GM19467 (cell line): ENCODE measurements around the gene PSMA8.
"Not testable (repeated sequence)": the region's sequence is repeated elsewhere in the genome, so short reads cannot be mapped to it uniquely, and the experiment has no call there.

Experiments used
- ATAC-seq: cut with Tn5 transposase; IDR thresholded peaks from one replicate; pipeline ENCODE4 v1.9.1; 2021; ENCODE audit warnings: mild to moderate bottlenecking, moderate library complexity; ENCODE audit not compliant: unreplicated experiment

PSMA8 gene

DNA sequence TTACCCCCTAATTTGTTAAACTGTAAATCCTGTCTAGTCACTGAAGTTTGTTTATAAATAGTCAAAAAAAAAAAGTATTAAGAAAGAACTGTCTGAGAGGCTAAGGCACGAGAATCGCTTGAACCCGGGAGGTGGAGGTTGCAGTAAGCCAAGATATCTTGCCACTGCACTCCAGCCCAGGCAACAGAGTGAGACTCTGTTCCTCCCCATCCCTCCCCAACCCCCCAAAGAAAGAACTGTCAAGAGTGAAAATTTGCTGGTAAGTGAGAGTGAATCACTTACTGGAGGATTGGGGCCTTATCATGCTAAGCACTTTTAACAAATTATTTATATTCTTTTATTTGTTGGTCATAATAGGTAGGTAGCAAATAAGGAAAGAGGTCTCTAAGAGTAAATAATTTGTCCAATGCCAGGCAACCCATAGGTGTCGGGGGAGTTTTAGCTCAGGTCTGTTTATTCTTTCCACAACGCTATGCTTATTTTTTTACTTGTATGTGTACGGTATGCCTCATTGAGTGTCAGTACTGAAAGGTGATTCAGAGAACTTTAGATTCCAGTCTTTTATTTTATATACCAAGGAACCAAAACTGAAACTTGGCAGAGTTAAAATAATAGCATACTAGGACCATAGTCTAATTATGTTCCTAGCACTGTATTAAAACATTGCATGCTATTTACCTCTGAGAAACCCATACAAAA, 95.0 kb downstream of the PSMA8 start:
- ATAC-seq: no peak

- no peak for ATAC-seq
These were observed 96.8 kb downstream of the PSMA8 start for GRCh38 chr18:26230497-26230896.

- ATAC-seq: no peak
These were observed 99.5 kb downstream of the PSMA8 start for GRCh38 chr18:26233208-26233607.

DNA sequence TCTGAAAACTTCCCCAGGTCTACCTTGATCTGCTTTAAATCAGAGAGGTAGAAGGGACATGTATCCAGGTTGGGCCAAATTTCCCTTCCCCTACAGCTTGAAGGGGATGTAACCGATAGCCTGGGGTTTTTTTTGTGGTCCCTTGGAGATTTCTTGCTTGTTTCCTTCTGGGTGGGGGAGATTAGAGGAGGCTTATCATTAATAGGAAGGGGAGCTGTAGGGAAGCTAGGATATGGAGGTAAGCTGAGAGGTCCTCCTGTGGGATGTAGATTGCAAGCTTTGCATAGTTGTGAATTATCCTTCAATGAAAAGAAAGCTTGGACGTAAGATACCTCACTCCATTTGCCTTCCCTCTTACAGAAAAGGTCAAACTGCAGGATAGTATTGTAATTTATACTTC, 103.7 kb downstream of the PSMA8 start:
- not testable (repeated sequence) for ATAC-seq

DNA sequence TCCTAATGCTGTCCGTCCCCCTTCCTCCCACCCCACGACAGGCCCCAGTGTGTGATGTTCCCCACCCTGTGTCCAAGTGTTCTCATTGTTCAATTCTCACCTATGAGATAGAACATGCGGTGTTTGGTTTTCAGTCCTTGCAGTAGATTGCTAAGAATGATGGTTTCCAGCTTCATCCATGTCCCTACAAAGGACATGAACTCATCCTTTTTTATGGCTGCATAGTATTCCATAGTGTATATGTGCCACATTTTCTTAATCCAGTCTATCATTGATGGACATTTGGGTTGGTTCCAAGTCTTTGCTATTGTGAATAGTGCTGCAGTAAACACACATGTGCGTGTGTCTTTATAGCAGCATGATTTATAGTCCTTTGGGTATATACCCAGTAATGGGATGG, 105.0 kb downstream of the PSMA8 start:
- ATAC-seq: not testable (repeated sequence)

- not testable (repeated sequence) for ATAC-seq
These were observed 108.7 kb downstream of the PSMA8 start for GRCh38 chr18:26242392-26242791.
